ENCODE data around the gene PHLPP1.

Gene PHLPP1

GRCh38 chr18:62711781-62712180 lies 3.6 kb upstream of the PHLPP1 start:
- FAIRE-seq, result no peak

GRCh38 chr18:62713651-62714247 lies 1.6 kb upstream of the PHLPP1 start:
- FAIRE-seq (no peak), DNase-seq (ENCODE audit: insufficient read length, low spot score) (no peak)
- no peak for TF ChIP-seq POLR2A (IDR thresholded peaks at IDR 0.05; ENCODE audit: low read depth, low read length)

More at GRCh38 chr18:62711781-62712180, 3.6 kb upstream of the PHLPP1 start:
- TF ChIP-seq POLR2A (IDR thresholded peaks at IDR 0.05; ENCODE audit: low read depth, low read length), result no peak
- DNase-seq (ENCODE audit: insufficient read length, low spot score), result no peak

GRCh38 chr18:62714671-62715435 lies 488 bp upstream of the PHLPP1 start:
- FAIRE-seq (peak; percentile 93), DNase-seq (ENCODE audit: insufficient read length, low spot score) (peak; percentile 90)
- TF ChIP-seq POLR2A (IDR thresholded peaks at IDR 0.05; ENCODE audit: low read depth, low read length), result no peak

GRCh38 chr18:62715759-62716615 lies 646 bp downstream of the PHLPP1 start:
- no peak for FAIRE-seq
- TF ChIP-seq POLR2A (IDR thresholded peaks at IDR 0.05; ENCODE audit: low read depth, low read length), result no peak
- DNase-seq (ENCODE audit: insufficient read length, low spot score), result peak; percentile 30

GRCh38 chr18:62716619-62717168 lies 1.4 kb downstream of the PHLPP1 start:
- no peak for TF ChIP-seq POLR2A (IDR thresholded peaks at IDR 0.05; ENCODE audit: low read depth, low read length)
- DNase-seq (ENCODE audit: insufficient read length, low spot score), result peak; percentile 5
- FAIRE-seq, result no peak

GRCh38 chr18:62717169-62717924 lies 2.0 kb downstream of the PHLPP1 start:
- DNase-seq (ENCODE audit: insufficient read length, low spot score) (peak; percentile 32), FAIRE-seq (peak; percentile 68)
- no peak for TF ChIP-seq POLR2A (IDR thresholded peaks at IDR 0.05; ENCODE audit: low read depth, low read length)

GRCh38 chr18:62717925-62718800 lies 2.8 kb downstream of the PHLPP1 start:
- peak; percentile 15 for DNase-seq (ENCODE audit: insufficient read length, low spot score)
- no peak for TF ChIP-seq POLR2A (IDR thresholded peaks at IDR 0.05; ENCODE audit: low read depth, low read length)
- no peak for FAIRE-seq

- TF ChIP-seq POLR2A (IDR thresholded peaks at IDR 0.05; ENCODE audit: low read depth, low read length), result no peak
- FAIRE-seq (no peak), DNase-seq (ENCODE audit: insufficient read length, low spot score) (no peak)
These were observed 4.7 kb downstream of the PHLPP1 start for GRCh38 chr18:62720048-62720447.

- no peak for FAIRE-seq
- no peak for TF ChIP-seq POLR2A (IDR thresholded peaks at IDR 0.05; ENCODE audit: low read depth, low read length)
These were observed 5.6 kb downstream of the PHLPP1 start for GRCh38 chr18:62720766-62721613.

GRCh38 chr18:62721839-62722795 lies 6.8 kb downstream of the PHLPP1 start:
- no peak for TF ChIP-seq POLR2A (IDR thresholded peaks at IDR 0.05; ENCODE audit: low read depth, low read length)
- FAIRE-seq, result no peak
- no peak for DNase-seq (ENCODE audit: insufficient read length, low spot score)

More at GRCh38 chr18:62720766-62721613, 5.6 kb downstream of the PHLPP1 start:
- no peak for DNase-seq (ENCODE audit: insufficient read length, low spot score)

Measured in H54 (cell line).